Activated T-cell treated with anti-CD3 and anti-CD28 coated beads, Interleukin-2, amount 50 U/mL, for 72 hours (primary cell): ENCODE results near the gene TBC1D5. TPM values are rescaled to one million over a fixed set of nuclear protein-coding genes. Genes with fewer than 3 reads are reported as not detected.
A peak's percentile ranks its signal among the peaks of the same experiment; 100 is the strongest.

Experiments
- ATAC-seq, 2 donors: fragments of 150-1000 bp; cut with Tn5 transposase; replicated peaks in 1 of 2; 2 replicates each; pipeline ENCODE4 v1.10.0; 2021; ENCODE audit warnings: moderate library complexity in 2 of 2, mild to moderate bottlenecking in 1 of 2
- DNase-seq, 2 donors: peaks; one replicate each; pipeline ENCODE4 v3.0.0; 2021 to 2022; ENCODE audit warnings: mixed read lengths in 1 of 2
- H3K27ac Mint-ChIP-seq: one replicate; pipeline ENCODE4 v1.8.0; 2022; ENCODE audit warnings: mild to moderate bottlenecking, moderate library complexity, mixed read lengths
- H3K27me3 Mint-ChIP-seq: one replicate; pipeline ENCODE4 v1.8.0; 2022; ENCODE audit warnings: low read depth, mixed read lengths
- H3K36me3 Mint-ChIP-seq, 2 donors: one replicate each; pipeline ENCODE4 v1.8.0; 2022; ENCODE audit warnings: mixed read lengths in 2 of 2, mild to moderate bottlenecking in 1 of 2; ENCODE audit not compliant: insufficient read depth in 2 of 2
- H3K4me1 Mint-ChIP-seq: one replicate; pipeline ENCODE4 v1.8.0; 2022; ENCODE audit warnings: low read depth, mixed read lengths
- H3K4me3 Mint-ChIP-seq, 2 donors: one replicate each; pipeline ENCODE4 v1.8.0; 2022; ENCODE audit warnings: mild to moderate bottlenecking in 2 of 2, mixed read lengths in 2 of 2, moderate library complexity in 2 of 2
- H3K9me3 Mint-ChIP-seq, 2 donors: one replicate each; pipeline ENCODE4 v1.8.0; 2022; ENCODE audit warnings: mixed read lengths in 2 of 2
- total RNA-seq, 2 donors: library from RNA; stranded (reverse); gene quantifications; one replicate each; pipeline ENCODE4 v1.2.3, GENCODE V29; 2022

TBC1D5 gene
- total RNA-seq, 2 donors from 2014 or later, result 51.2 to 52.4 TPM

- no peaks in the 10 kb centered on the region for H3K4me1 Mint-ChIP-seq
- H3K36me3 Mint-ChIP-seq, result no peaks in the 10 kb centered on the region
- H3K9me3 Mint-ChIP-seq, result no peaks in the 10 kb centered on the region
- DNase-seq, result no peak
- no peak for ATAC-seq
- H3K27me3 Mint-ChIP-seq, result no peaks in the 10 kb centered on the region
- H3K27ac Mint-ChIP-seq, result no peak overlapping the region
- no peak overlapping the region for H3K4me3 Mint-ChIP-seq
Observed at GRCh38 chr3:17243621-17244020, 498.8 kb downstream of the TBC1D5 start.

GRCh38 chr3:17239417-17239816 is 503.0 kb downstream of the TBC1D5 start:
- H3K4me3 Mint-ChIP-seq, result no peak overlapping the region
- DNase-seq (no peak), ATAC-seq (no peak)
- H3K9me3 Mint-ChIP-seq, result no peaks in the 10 kb centered on the region
- no peaks in the 10 kb centered on the region for H3K36me3 Mint-ChIP-seq
- H3K4me1 Mint-ChIP-seq, result peaks cover under 1% of the 10 kb centered on the region
- peak overlapping the region; percentile 26 for H3K27ac Mint-ChIP-seq
- no peaks in the 10 kb centered on the region for H3K27me3 Mint-ChIP-seq

GRCh38 chr3:17238023-17238422 is 504.4 kb downstream of the TBC1D5 start:
- ATAC-seq, result no peak
- no peaks in the 10 kb centered on the region for H3K9me3 Mint-ChIP-seq
- no peaks in the 10 kb centered on the region for H3K27me3 Mint-ChIP-seq
- no peak for DNase-seq
- H3K4me1 Mint-ChIP-seq, result peaks cover 11% of the 10 kb centered on the region
- H3K36me3 Mint-ChIP-seq, result no peaks in the 10 kb centered on the region
- no peak overlapping the region for H3K4me3 Mint-ChIP-seq
- no peak overlapping the region for H3K27ac Mint-ChIP-seq

GRCh38 chr3:17235310-17235709 is 507.1 kb downstream of the TBC1D5 start:
- no peaks in the 10 kb centered on the region for H3K9me3 Mint-ChIP-seq
- no peak overlapping the region for H3K4me3 Mint-ChIP-seq
- no peak overlapping the region for H3K27ac Mint-ChIP-seq
- H3K36me3 Mint-ChIP-seq, result no peaks in the 10 kb centered on the region
- ATAC-seq (no peak), DNase-seq (no peak)
- peaks cover 11% of the 10 kb centered on the region for H3K4me1 Mint-ChIP-seq
- no peaks in the 10 kb centered on the region for H3K27me3 Mint-ChIP-seq

DNA sequence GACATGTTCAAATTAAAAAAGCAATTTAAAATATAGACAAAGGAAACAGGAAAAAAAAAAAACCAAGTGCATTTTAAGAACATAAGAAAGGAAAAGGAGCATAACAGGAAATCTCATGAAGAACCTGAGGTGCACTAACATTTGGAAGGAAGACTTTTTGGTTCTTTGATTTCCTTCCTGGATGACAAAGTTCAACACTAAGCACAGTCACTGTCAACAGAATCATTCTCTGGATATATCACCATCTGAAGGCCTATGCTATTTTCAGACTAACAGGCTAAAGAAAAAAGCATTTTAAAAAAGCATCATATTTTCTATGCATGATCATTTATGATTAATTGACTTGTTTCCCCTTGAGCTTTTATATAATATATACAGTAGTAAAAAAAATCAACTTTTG is 508.0 kb downstream of the TBC1D5 start:
- Mint-ChIP-seq H3K9me3 (no peaks in the 10 kb centered on the region), H3K27me3 (no peaks in the 10 kb centered on the region), H3K27ac (peak overlapping the region; percentile 46), H3K4me1 (peaks cover 11% of the 10 kb centered on the region), H3K4me3 (no peak overlapping the region), H3K36me3 (no peaks in the 10 kb centered on the region)
- no peak for DNase-seq
- no peak for ATAC-seq

DNA sequence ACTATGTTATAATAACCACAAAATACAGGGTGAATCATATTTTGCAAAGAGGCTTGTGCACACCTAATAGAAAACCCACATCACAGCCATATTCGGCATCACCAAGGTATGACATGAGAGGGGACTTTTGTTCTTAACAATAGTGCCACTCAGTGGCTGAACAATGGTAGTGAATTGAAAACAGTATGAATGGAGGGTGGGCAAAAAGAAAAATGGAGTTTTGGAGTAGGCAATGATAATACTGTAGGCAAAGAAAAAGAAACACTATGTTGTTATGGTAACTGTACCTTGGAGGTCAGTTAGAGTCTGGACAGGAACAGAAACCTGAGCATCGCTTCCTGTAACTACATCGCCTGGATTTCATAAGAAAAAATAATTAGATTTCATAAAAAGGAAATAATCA is 509.0 kb downstream of the TBC1D5 start:
- Mint-ChIP-seq H3K27ac (no peak overlapping the region), H3K36me3 (no peaks in the 10 kb centered on the region), H3K27me3 (no peaks in the 10 kb centered on the region), H3K4me1 (peaks cover 11% of the 10 kb centered on the region), H3K4me3 (no peak overlapping the region), H3K9me3 (no peaks in the 10 kb centered on the region)
- peak; percentile 28 to 39 for DNase-seq
- peak; percentile 96 to 97 for ATAC-seq

DNA sequence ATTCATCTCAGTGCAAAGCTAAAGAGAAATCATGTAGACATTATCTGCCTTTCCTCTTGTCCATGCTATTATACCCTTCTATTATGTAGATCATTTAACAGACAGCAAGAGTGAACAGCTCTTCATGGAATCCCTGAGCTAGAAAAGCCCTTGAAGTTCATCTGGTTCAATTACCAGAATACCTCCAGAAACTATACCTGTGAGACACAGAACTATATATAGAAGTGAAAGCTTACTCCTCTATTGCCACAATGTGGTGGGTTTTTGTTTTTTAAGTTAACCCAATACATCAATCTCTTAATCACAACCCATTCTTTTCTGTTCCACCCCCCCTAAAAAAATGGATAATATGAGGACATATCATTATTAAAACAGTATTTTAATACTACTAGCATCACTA is 510.0 kb downstream of the TBC1D5 start:
- Mint-ChIP-seq H3K4me1 (peaks cover 11% of the 10 kb centered on the region), H3K4me3 (no peak overlapping the region), H3K36me3 (no peaks in the 10 kb centered on the region), H3K27me3 (no peaks in the 10 kb centered on the region), H3K27ac (no peak overlapping the region), H3K9me3 (no peaks in the 10 kb centered on the region)
- no peak for DNase-seq
- no peak for ATAC-seq

GRCh38 chr3:17231537-17232261 is 510.7 kb downstream of the TBC1D5 start:
- Mint-ChIP-seq H3K4me1 (peaks cover 11% of the 10 kb centered on the region), H3K27ac (no peak overlapping the region), H3K36me3 (no peaks in the 10 kb centered on the region), H3K9me3 (no peaks in the 10 kb centered on the region), H3K27me3 (no peaks in the 10 kb centered on the region), H3K4me3 (no peak overlapping the region)
- no peak for ATAC-seq
- no peak for DNase-seq

GRCh38 chr3:17227472-17227871 is 515.0 kb downstream of the TBC1D5 start:
- no peaks in the 10 kb centered on the region for H3K4me1 Mint-ChIP-seq
- no peak for DNase-seq
- no peak for ATAC-seq
- H3K4me3 Mint-ChIP-seq, result no peak overlapping the region
- H3K27me3 Mint-ChIP-seq, result no peaks in the 10 kb centered on the region
- no peak overlapping the region for H3K27ac Mint-ChIP-seq
- H3K36me3 Mint-ChIP-seq, result peaks cover 0 to 1% of the 10 kb centered on the region in 2 donors
- H3K9me3 Mint-ChIP-seq, result no peaks in the 10 kb centered on the region

DNA sequence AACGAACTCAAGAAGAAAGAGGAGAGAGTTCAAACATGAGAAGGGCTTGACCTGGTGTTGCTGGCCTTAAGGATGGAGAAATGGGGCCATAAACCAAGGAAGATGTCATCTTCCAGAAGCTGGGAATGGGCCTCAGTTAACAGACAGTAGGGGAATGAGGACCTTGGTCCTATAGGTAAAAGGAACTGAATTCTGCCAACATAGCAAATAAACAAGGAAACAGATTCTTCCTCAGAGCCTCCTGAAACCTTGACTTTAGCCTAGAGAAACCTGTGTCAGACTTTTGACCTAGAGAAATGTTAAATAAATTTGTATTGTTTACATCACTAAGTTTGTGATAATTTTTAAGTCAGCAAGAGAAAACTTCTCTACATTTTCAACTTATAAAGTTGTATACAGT is 520.9 kb downstream of the TBC1D5 start:
- H3K27ac Mint-ChIP-seq, result no peak overlapping the region
- peaks cover 2 to 7% of the 10 kb centered on the region in 2 donors for H3K36me3 Mint-ChIP-seq
- no peaks in the 10 kb centered on the region for H3K4me1 Mint-ChIP-seq
- ATAC-seq, result no peak
- H3K4me3 Mint-ChIP-seq, result no peak overlapping the region
- no peaks in the 10 kb centered on the region for H3K27me3 Mint-ChIP-seq
- no peak for DNase-seq
- peaks cover 2 to 3% of the 10 kb centered on the region in 2 donors for H3K9me3 Mint-ChIP-seq

DNA sequence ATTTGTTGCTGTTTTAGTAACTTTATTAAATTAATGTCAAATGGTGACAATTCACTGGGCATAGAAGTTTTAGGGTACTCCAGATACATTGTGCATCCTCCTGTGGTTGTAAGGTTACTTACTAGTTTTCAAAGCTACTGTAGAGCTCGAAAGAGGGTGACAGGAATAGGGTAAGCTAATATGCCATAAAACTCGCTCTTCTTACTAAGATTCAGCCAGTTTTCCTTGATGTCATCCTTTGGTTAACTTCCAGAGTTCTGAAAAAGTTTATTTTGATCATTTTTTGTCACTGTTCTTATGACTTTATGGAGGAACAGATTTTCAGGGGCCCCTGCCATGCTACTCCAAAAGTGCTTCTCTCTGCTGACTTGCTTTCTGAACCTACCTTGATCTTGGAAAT is 522.8 kb downstream of the TBC1D5 start:
- H3K4me3 Mint-ChIP-seq, result no peak overlapping the region
- H3K4me1 Mint-ChIP-seq, result no peaks in the 10 kb centered on the region
- H3K9me3 Mint-ChIP-seq, result peaks cover 2 to 3% of the 10 kb centered on the region in 2 donors
- ATAC-seq (no peak), DNase-seq (no peak)
- H3K27me3 Mint-ChIP-seq, result no peaks in the 10 kb centered on the region
- no peak overlapping the region for H3K27ac Mint-ChIP-seq
- peaks cover 2 to 7% of the 10 kb centered on the region in 2 donors for H3K36me3 Mint-ChIP-seq

GRCh38 chr3:17218587-17218986 is 523.8 kb downstream of the TBC1D5 start:
- H3K9me3 Mint-ChIP-seq, result peaks cover 2 to 3% of the 10 kb centered on the region in 2 donors
- no peak overlapping the region for H3K27ac Mint-ChIP-seq
- no peak for DNase-seq
- H3K4me1 Mint-ChIP-seq, result no peaks in the 10 kb centered on the region
- no peak for ATAC-seq
- H3K27me3 Mint-ChIP-seq, result no peaks in the 10 kb centered on the region
- peaks cover 2 to 6% of the 10 kb centered on the region in 2 donors for H3K36me3 Mint-ChIP-seq
- no peak overlapping the region for H3K4me3 Mint-ChIP-seq

GRCh38 chr3:17217588-17217987 is 524.8 kb downstream of the TBC1D5 start:
- ATAC-seq (no peak), DNase-seq (no peak)
- no peaks in the 10 kb centered on the region for H3K4me1 Mint-ChIP-seq
- no peak overlapping the region for H3K4me3 Mint-ChIP-seq
- H3K27ac Mint-ChIP-seq, result no peak overlapping the region
- peaks cover 2 to 6% of the 10 kb centered on the region in 2 donors for H3K36me3 Mint-ChIP-seq
- H3K9me3 Mint-ChIP-seq, result peaks cover 2 to 3% of the 10 kb centered on the region in 2 donors
- no peaks in the 10 kb centered on the region for H3K27me3 Mint-ChIP-seq

GRCh38 chr3:17213102-17213501 is 529.3 kb downstream of the TBC1D5 start:
- no peaks in the 10 kb centered on the region for H3K4me1 Mint-ChIP-seq
- ATAC-seq, result no peak
- no peak for DNase-seq
- H3K36me3 Mint-ChIP-seq, result peaks cover 0 to 2% of the 10 kb centered on the region in 2 donors
- H3K27me3 Mint-ChIP-seq, result no peaks in the 10 kb centered on the region
- no peak overlapping the region for H3K27ac Mint-ChIP-seq
- no peak overlapping the region for H3K4me3 Mint-ChIP-seq
- peaks cover 0 to 2% of the 10 kb centered on the region in 2 donors for H3K9me3 Mint-ChIP-seq
